Glutamatergic neuron (in vitro differentiated cells): ENCODE results near the gene ANKRD33B. TPM values are rescaled to one million over a fixed set of nuclear protein-coding genes. Genes with fewer than 3 reads are reported as not detected.

Source experiments
- DNase-seq: peaks from one replicate; pipeline ENCODE4 v3.0.0; 2022
- H3K27ac Mint-ChIP-seq: one replicate; pipeline ENCODE4 v1.8.0; 2020; ENCODE audit warnings: mild to moderate bottlenecking, mixed read lengths, inconsistent platforms; ENCODE audit not compliant: unreplicated experiment
- H3K27me3 Mint-ChIP-seq: one replicate; pipeline ENCODE4 v1.8.0; 2020; ENCODE audit warnings: mild to moderate bottlenecking, moderate library complexity, mixed read lengths, inconsistent platforms; ENCODE audit not compliant: unreplicated experiment
- H3K36me3 Mint-ChIP-seq: one replicate; pipeline ENCODE4 v1.8.0; 2020; ENCODE audit warnings: mild to moderate bottlenecking, mixed read lengths, inconsistent platforms; ENCODE audit not compliant: unreplicated experiment
- H3K4me1 Mint-ChIP-seq: one replicate; pipeline ENCODE4 v1.8.0; 2020; ENCODE audit warnings: mild to moderate bottlenecking, low read depth, mixed read lengths, inconsistent platforms; ENCODE audit not compliant: unreplicated experiment
- H3K4me3 Mint-ChIP-seq: one replicate; pipeline ENCODE4 v1.8.0; 2020; ENCODE audit warnings: mild to moderate bottlenecking, mixed read lengths, inconsistent platforms; ENCODE audit not compliant: unreplicated experiment
- H3K9me3 Mint-ChIP-seq: one replicate; pipeline ENCODE4 v1.8.0; 2020; ENCODE audit warnings: mild to moderate bottlenecking, moderate library complexity, mixed read lengths, inconsistent platforms; ENCODE audit not compliant: unreplicated experiment
- CTCF ChIP-seq: fragments of 200-600 bp; sonication (generic); IDR thresholded peaks from one replicate; pipeline ENCODE4 v1.5.0; 2021; ENCODE audit not compliant: partially characterized antibody, unreplicated experiment
- total RNA-seq: library from RNA; stranded (reverse); fragmentation: NEBNext Ultra II Directional; extraction: Animal tissue kit (Norgen Biotek cat#: 25700); gene quantifications from one replicate; pipeline ENCODE4 v1.2.1, GENCODE V29; 2021; ENCODE audit not compliant: unreplicated experiment

The ANKRD33B gene
- total RNA-seq, 1 donor from 2014 or later, result 14.5 TPM

DNA sequence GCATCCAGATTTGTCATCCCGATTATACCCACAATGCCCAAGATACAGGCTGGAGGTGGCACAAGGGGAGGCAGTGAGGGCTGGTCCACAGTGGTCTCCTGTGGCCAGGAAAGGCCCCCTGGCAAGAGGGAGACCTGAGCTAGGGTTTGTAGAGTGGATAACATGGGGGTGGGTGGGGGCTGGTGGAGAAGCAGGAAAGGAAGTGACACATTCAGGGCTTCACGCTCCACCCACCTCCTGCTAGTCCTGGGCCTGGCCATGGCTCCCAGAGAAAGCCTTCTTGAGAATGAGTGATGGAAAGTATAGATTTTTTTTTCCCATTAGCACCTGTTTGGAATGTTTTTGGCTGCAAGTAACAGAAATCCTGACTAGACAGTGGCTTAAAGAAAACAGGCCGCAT, 81.3 kb downstream of the ANKRD33B start:
- Mint-ChIP-seq H3K27ac (no peak overlapping the region), H3K9me3 (no peaks in the 10 kb centered on the region), H3K36me3 (peaks cover 3% of the 10 kb centered on the region), H3K27me3 (peaks cover 2% of the 10 kb centered on the region), H3K4me1 (peaks cover 13% of the 10 kb centered on the region), H3K4me3 (no peak overlapping the region)
- no peak for DNase-seq
- TF ChIP-seq CTCF, result no peak

DNA sequence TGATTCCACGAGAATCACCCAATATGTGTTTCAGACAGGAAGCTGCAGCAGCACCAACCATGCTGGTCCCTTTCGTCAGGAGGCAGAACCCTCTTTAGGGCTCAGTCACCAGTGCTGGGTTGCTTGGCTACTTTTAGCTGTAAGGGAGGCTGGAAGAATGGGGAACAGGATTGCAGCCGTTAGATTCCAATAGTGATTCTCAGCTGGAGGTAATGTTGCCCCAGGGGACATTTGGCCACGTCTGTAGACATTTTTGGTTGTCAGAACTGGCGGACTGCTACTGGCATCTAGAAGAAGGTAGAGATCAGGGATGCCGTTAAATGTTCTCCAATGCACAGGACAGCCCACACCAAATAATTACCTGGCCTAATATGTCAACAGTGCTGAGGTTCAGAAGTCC, 81.8 kb downstream of the ANKRD33B start:
- peaks cover 2% of the 10 kb centered on the region for H3K27me3 Mint-ChIP-seq
- peaks cover 3% of the 10 kb centered on the region for H3K36me3 Mint-ChIP-seq
- H3K27ac Mint-ChIP-seq, result no peak overlapping the region
- TF ChIP-seq CTCF, result no peak
- DNase-seq, result no peak
- no peak overlapping the region for H3K4me3 Mint-ChIP-seq
- H3K9me3 Mint-ChIP-seq, result no peaks in the 10 kb centered on the region
- H3K4me1 Mint-ChIP-seq, result peaks cover 13% of the 10 kb centered on the region

DNA sequence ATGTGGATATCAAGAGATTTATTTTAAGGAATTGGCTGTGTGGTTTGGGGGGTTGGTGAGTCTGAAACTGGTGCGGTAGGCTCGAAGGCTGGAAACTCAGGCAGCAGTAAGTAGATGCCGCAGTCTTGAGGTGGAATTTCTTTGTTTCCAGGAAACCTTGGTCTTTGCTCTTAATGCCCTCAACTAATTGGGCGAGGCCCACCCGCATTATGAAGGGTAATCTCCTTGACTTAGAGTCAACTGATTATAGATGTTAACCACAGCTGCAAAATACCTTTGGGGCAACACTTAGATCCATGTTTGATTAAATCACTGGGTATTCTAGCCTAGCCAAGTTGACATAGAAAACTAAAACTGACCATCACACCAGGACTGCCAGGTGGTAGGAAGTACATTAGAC, 83.8 kb downstream of the ANKRD33B start:
- Mint-ChIP-seq H3K9me3 (no peaks in the 10 kb centered on the region), H3K4me3 (no peak overlapping the region), H3K36me3 (peaks cover 3% of the 10 kb centered on the region), H3K4me1 (peaks cover 3% of the 10 kb centered on the region), H3K27ac (no peak overlapping the region), H3K27me3 (no peaks in the 10 kb centered on the region)
- TF ChIP-seq CTCF, result no peak
- DNase-seq, result no peak

- H3K4me1 Mint-ChIP-seq, result peaks cover 3% of the 10 kb centered on the region
- H3K9me3 Mint-ChIP-seq, result peaks cover 2% of the 10 kb centered on the region
- no peak overlapping the region for H3K4me3 Mint-ChIP-seq
- peaks cover 8% of the 10 kb centered on the region for H3K36me3 Mint-ChIP-seq
- DNase-seq, result no peak
- TF ChIP-seq CTCF, result no peak
- H3K27me3 Mint-ChIP-seq, result no peaks in the 10 kb centered on the region
- H3K27ac Mint-ChIP-seq, result no peak overlapping the region
These were observed 85.2 kb downstream of the ANKRD33B start for GRCh38 chr5:10648806-10649665.

GRCh38 chr5:10649666-10650380, 86.0 kb downstream of the ANKRD33B start:
- no peak overlapping the region for H3K4me3 Mint-ChIP-seq
- H3K36me3 Mint-ChIP-seq, result peaks cover 14% of the 10 kb centered on the region
- DNase-seq, result no peak
- no peak for TF ChIP-seq CTCF
- H3K27me3 Mint-ChIP-seq, result no peaks in the 10 kb centered on the region
- peaks cover 2% of the 10 kb centered on the region for H3K9me3 Mint-ChIP-seq
- H3K27ac Mint-ChIP-seq, result no peak overlapping the region
- H3K4me1 Mint-ChIP-seq, result no peaks in the 10 kb centered on the region
